HG03060 (cell line): Measurements from ENCODE around the gene BRDT.
"Not testable (repeated sequence)": the region's sequence is repeated elsewhere in the genome, so short reads cannot be mapped to it uniquely, and the experiment has no call there.

Experiments
- ATAC-seq: cut with Tn5 transposase; IDR thresholded peaks from one replicate; pipeline ENCODE4 v1.9.1; 2021; ENCODE audit warnings: low read depth, moderate number of reproducible peaks; ENCODE audit not compliant: unreplicated experiment

The BRDT gene

GRCh38 chr1:91980663-91981062 lies 31.5 kb downstream of the BRDT start:
- no peak for ATAC-seq

GRCh38 chr1:91981996-91982609 lies 32.9 kb downstream of the BRDT start:
- ATAC-seq: no peak

- ATAC-seq: no peak
Observed at GRCh38 chr1:91993256-91993655, 44.1 kb downstream of the BRDT start.

- no peak for ATAC-seq
Observed at GRCh38 chr1:91997607-91998195, 48.5 kb downstream of the BRDT start.

GRCh38 chr1:92004129-92004528 lies 54.9 kb downstream of the BRDT start:
- ATAC-seq: no peak

GRCh38 chr1:92013923-92014322 lies 64.7 kb downstream of the BRDT start:
- ATAC-seq: no peak

- ATAC-seq: no peak
Observed at GRCh38 chr1:92016720-92017316, 67.6 kb downstream of the BRDT start.

GRCh38 chr1:92017656-92018055 lies 68.5 kb downstream of the BRDT start:
- no peak for ATAC-seq

GRCh38 chr1:92026042-92026441 lies 76.8 kb downstream of the BRDT start:
- ATAC-seq: not testable (repeated sequence)

- ATAC-seq: no peak
Observed at GRCh38 chr1:92026806-92027205, 77.6 kb downstream of the BRDT start.

GRCh38 chr1:92029241-92029922 lies 80.2 kb downstream of the BRDT start:
- no peak for ATAC-seq

GRCh38 chr1:92030656-92031107 lies 81.5 kb downstream of the BRDT start:
- ATAC-seq: no peak

GRCh38 chr1:92031281-92032110 lies 82.3 kb downstream of the BRDT start:
- no peak for ATAC-seq

- ATAC-seq: no peak
Observed at GRCh38 chr1:92037400-92037799, 88.2 kb downstream of the BRDT start.

- no peak for ATAC-seq
Observed at GRCh38 chr1:92038695-92039346, 89.6 kb downstream of the BRDT start.

- no peak for ATAC-seq
Observed at GRCh38 chr1:92040971-92041370, 91.8 kb downstream of the BRDT start.

GRCh38 chr1:92043621-92044020 lies 94.4 kb downstream of the BRDT start:
- ATAC-seq: no peak

GRCh38 chr1:92045766-92046495 lies 96.7 kb downstream of the BRDT start:
- no peak for ATAC-seq

- ATAC-seq: no peak
Observed at GRCh38 chr1:92051948-92052347, 102.7 kb downstream of the BRDT start.
